GM15510 (cell line): Measurements from ENCODE around the gene HSPA4.

Experiments used
- POLR2A ChIP-seq: IDR thresholded peaks from 3 replicates; pipeline ENCODE4 v1.6.1; 2011; ENCODE audit warnings: borderline replicate concordance; ENCODE audit not compliant: insufficient read length; ENCODE audit errors: extremely low read depth

Gene HSPA4

GRCh38 chr5:133051542-133052316 is at the start of gene HSPA4:
Gene HSPA4, plus strand, starts transcription at chr5:133052013. Its CDS starts 238 bp downstream, at chr5:133052251.
- peak; percentile 92 for TF ChIP-seq POLR2A

- TF ChIP-seq POLR2A = no peak
These were observed 45.2 kb upstream of the HSPA4 start for GRCh38 chr5:133006653-133007052.

GRCh38 chr5:133015466-133015865 is 36.3 kb upstream of the HSPA4 start:
- TF ChIP-seq POLR2A = no peak

GRCh38 chr5:133017964-133018363 is 33.8 kb upstream of the HSPA4 start:
- TF ChIP-seq POLR2A = no peak

DNA sequence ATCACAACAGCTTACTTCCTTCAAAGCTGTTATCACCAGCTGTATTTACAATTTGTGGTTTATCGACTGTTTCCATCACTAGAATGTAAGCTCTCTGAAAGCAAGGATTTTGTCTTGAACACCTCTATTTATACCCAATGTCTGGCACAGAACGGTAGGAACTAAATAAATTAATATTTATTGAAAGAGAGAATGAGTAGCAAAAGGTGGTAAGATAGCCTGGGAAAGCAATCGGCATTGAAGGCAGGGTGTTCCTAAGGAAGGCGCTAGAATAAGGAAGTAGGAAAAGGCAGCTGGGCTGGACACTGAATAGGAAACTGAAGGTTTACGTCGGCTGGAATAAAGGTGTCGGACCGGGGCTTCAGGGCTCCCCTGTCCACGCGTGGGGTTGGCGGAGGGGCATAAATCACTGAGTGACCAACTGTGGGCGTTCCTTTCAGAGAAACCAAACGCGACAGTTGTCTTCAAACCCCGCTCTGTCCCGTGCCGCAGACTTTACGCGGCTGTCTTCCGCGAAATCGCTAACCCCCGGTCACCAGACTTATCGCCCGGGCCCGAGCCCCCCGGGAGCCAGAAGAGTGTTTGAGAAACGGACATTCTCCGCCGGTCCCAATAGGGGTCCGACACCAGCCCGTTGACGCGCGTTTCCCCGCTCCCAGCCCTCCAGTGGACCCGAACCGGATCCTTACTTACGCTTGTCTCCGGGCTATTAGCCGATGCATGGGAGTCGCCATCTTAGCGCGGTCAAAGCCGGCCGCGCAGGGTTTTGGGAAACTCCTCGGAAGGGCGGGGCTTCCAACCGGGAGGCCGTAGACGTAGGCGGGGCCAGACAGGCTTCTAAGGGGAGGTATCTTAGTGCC is 25.8 kb upstream of the HSPA4 start, which contains the start of gene ZCCHC10:
TSS of gene ZCCHC10 (minus strand) at position 746 of the 860 bp plus-strand sequence. CDS start at position 734, 12 bp downstream.
- peak; percentile 88 for TF ChIP-seq POLR2A

DNA sequence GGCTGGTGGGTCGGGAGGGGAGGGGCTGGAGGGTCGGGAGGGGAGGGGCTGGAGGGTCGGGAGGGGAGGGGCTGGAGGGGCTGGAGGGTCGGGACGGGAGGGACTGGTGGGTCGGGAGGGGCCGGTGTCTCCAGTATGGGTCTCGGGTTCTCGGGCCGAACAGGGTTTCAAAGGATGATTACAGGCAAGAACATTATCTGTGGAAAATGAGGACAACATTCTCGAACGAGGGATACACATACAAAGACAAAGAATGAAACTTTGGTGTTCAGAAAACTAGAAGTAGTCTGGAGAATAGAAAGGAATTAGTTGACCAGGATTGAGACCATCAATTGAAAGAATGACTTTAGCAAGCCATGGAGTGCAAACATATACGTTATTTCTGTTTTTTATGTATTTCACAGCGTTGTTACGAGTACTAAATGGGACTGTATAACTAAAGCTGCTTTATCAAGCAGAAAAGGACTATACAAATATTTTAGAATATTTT is 25.1 kb upstream of the HSPA4 start:
- TF ChIP-seq POLR2A = no peak

GRCh38 chr5:133029416-133029815 is 22.4 kb upstream of the HSPA4 start:
- no peak for TF ChIP-seq POLR2A

- no peak for TF ChIP-seq POLR2A
These were observed 21.3 kb upstream of the HSPA4 start for GRCh38 chr5:133030343-133031005.

- TF ChIP-seq POLR2A = no peak
These were observed 18.7 kb upstream of the HSPA4 start for GRCh38 chr5:133032852-133033742.

DNA sequence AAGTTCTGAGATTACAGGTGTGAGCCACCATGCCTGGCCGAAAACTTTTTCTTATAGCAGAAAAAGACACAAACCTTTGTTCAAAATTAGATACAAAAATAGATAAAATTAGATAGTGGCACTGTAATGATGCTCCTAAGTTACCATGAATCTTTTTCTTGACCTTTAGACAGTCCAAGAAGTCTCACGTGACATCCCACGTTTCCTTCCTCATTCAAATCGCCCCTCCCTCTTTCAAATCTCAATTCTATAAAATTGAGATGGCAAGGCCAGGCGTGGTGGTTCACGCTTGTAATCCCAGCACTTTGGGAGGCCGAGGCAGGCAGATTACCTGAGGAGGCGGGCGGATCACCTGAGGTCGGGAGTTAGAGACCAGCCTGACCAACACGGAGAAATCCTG is 17.7 kb upstream of the HSPA4 start:
- no peak for TF ChIP-seq POLR2A

- TF ChIP-seq POLR2A = no peak
These were observed 16.6 kb upstream of the HSPA4 start for GRCh38 chr5:133035224-133035623.

- no peak for TF ChIP-seq POLR2A
These were observed 10.5 kb upstream of the HSPA4 start for GRCh38 chr5:133041157-133041784.

DNA sequence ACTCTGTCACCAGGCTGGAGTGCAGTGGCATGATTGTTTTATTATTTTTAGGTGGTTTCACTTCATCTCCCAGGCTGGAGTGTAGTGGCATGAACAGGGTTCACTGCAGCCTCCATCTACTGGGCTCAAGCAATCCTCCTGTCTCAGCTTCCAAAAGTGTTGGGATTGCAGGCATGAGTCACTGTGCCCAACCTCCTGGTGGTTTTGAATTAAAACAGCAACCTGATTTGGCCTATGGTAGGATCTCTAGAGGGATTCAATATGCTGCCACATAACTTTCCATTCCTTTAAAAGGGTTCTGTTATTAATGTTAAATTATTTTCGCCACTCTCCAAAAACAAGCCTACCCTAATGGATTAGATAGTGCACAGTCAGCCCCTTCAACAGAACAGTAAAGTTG is 9.9 kb upstream of the HSPA4 start:
- no peak for TF ChIP-seq POLR2A
